Measurements from ENCODE around the gene SLC6A15.
A peak's percentile ranks its signal among the peaks of the same experiment; 100 is the strongest.

Gene SLC6A15

GRCh38 chr12:84843593-84844144 lies 68.9 kb downstream of the SLC6A15 start:
- H3K14ac ChIP-seq (ENCODE audit: low read length) = no peak overlapping the region
- H3K4ac ChIP-seq (ENCODE audit: low read depth, low read length) = no peak overlapping the region
- peak overlapping the region; percentile 51 for H2BK120ac ChIP-seq (ENCODE audit: insufficient read depth, low read length, poor library complexity)
- no peak overlapping the region for H3K4me3 ChIP-seq (ENCODE audit: low read depth, low read length)
- no peaks in the 10 kb centered on the region for H3K79me2 ChIP-seq (ENCODE audit: control insufficient read depth, insufficient read depth, low read length, poor library complexity)
- no peak overlapping the region for H4K91ac ChIP-seq (ENCODE audit: low read depth, low read length)
- H2AK5ac ChIP-seq (ENCODE audit: low read length) = no peak overlapping the region
- no peaks in the 10 kb centered on the region for H3K36me3 ChIP-seq (ENCODE audit: control insufficient read depth in 1 of 2, insufficient read depth in 2 of 2, low read length in 2 of 2)
- H4K8ac ChIP-seq (ENCODE audit: low read depth, low read length) = no peak overlapping the region
- H4K12ac ChIP-seq (ENCODE audit: low read depth, low read length) = no peak overlapping the region
- no peak overlapping the region for H3K18ac ChIP-seq (ENCODE audit: low read length)
- H3K79me1 ChIP-seq (ENCODE audit: low read length) = peaks cover 5% of the 10 kb centered on the region
- WGBS (ENCODE audit: extremely low coverage, insufficient coverage, insufficient read length) = no CpG with 5 or more reads among the region's 1 CpG
- no peak overlapping the region for H3K23ac ChIP-seq (ENCODE audit: low read length)
- no peak overlapping the region for H2BK12ac ChIP-seq (ENCODE audit: low read length)
- H3K4me1 ChIP-seq (ENCODE audit: control insufficient read depth in 1 of 2, insufficient read depth in 2 of 2, low read length in 2 of 2) = no peaks in the 10 kb centered on the region
- no peak overlapping the region for H3K9ac ChIP-seq (ENCODE audit: low read length)
- H3K9me3 ChIP-seq (ENCODE audit: insufficient read depth, low read depth, low read length) = no peaks in the 10 kb centered on the region
- H3K27ac ChIP-seq (ENCODE audit: low read depth, low read length) = no peak overlapping the region
- no peaks in the 10 kb centered on the region for H3K27me3 ChIP-seq (ENCODE audit: insufficient read depth, low read length)
- H3K4me2 ChIP-seq (ENCODE audit: low read length) = no peak overlapping the region
- H2BK5ac ChIP-seq (ENCODE audit: low read depth, low read length, poor library complexity) = no peak overlapping the region
- no peak overlapping the region for H2AFZ ChIP-seq (ENCODE audit: insufficient read depth, low read length, poor library complexity)
- DNase-seq = no peak

- no peak overlapping the region for H3K23ac ChIP-seq (ENCODE audit: low read length)
- H3K9me3 ChIP-seq (ENCODE audit: insufficient read depth, low read depth, low read length) = no peaks in the 10 kb centered on the region
- H3K4me2 ChIP-seq (ENCODE audit: low read length) = no peak overlapping the region
- H4K8ac ChIP-seq (ENCODE audit: low read depth, low read length) = no peak overlapping the region
- H3K14ac ChIP-seq (ENCODE audit: low read length) = no peak overlapping the region
- no peaks in the 10 kb centered on the region for H3K79me2 ChIP-seq (ENCODE audit: control insufficient read depth, insufficient read depth, low read length, poor library complexity)
- H2BK120ac ChIP-seq (ENCODE audit: insufficient read depth, low read length, poor library complexity) = no peak overlapping the region
- no peak overlapping the region for H2BK12ac ChIP-seq (ENCODE audit: low read length)
- H3K4me1 ChIP-seq (ENCODE audit: control insufficient read depth in 1 of 2, insufficient read depth in 2 of 2, low read length in 2 of 2) = no peaks in the 10 kb centered on the region
- no peak overlapping the region for H3K4ac ChIP-seq (ENCODE audit: low read depth, low read length)
- H2BK5ac ChIP-seq (ENCODE audit: low read depth, low read length, poor library complexity) = no peak overlapping the region
- H2AFZ ChIP-seq (ENCODE audit: insufficient read depth, low read length, poor library complexity) = no peak overlapping the region
- no peaks in the 10 kb centered on the region for H3K27me3 ChIP-seq (ENCODE audit: insufficient read depth, low read length)
- H2AK5ac ChIP-seq (ENCODE audit: low read length) = no peak overlapping the region
- H3K36me3 ChIP-seq (ENCODE audit: control insufficient read depth in 1 of 2, insufficient read depth in 2 of 2, low read length in 2 of 2) = no peaks in the 10 kb centered on the region
- no peak overlapping the region for H3K18ac ChIP-seq (ENCODE audit: low read length)
- no peak overlapping the region for H4K12ac ChIP-seq (ENCODE audit: low read depth, low read length)
- WGBS (ENCODE audit: extremely low coverage, insufficient coverage, insufficient read length) = no CpG with 5 or more reads among the region's 2 CpGs
- H3K4me3 ChIP-seq (ENCODE audit: low read depth, low read length) = no peak overlapping the region
- no peak overlapping the region for H3K9ac ChIP-seq (ENCODE audit: low read length)
- DNase-seq = peak; percentile 4 to 67
- H3K27ac ChIP-seq (ENCODE audit: low read depth, low read length) = no peak overlapping the region
- peaks cover 9% of the 10 kb centered on the region for H3K79me1 ChIP-seq (ENCODE audit: low read length)
- no peak overlapping the region for H4K91ac ChIP-seq (ENCODE audit: low read depth, low read length)
Observed at GRCh38 chr12:84842406-84843013, 70.1 kb downstream of the SLC6A15 start.

- H4K12ac ChIP-seq (ENCODE audit: low read depth, low read length) = no peak overlapping the region
- no peak for DNase-seq
- H3K4me1 ChIP-seq (ENCODE audit: control insufficient read depth in 1 of 2, insufficient read depth in 2 of 2, low read length in 2 of 2) = no peaks in the 10 kb centered on the region
- H3K18ac ChIP-seq (ENCODE audit: low read length) = no peak overlapping the region
- H2AFZ ChIP-seq (ENCODE audit: insufficient read depth, low read length, poor library complexity) = no peak overlapping the region
- H3K27ac ChIP-seq (ENCODE audit: low read depth, low read length) = no peak overlapping the region
- no peak overlapping the region for H3K4ac ChIP-seq (ENCODE audit: low read depth, low read length)
- H3K23ac ChIP-seq (ENCODE audit: low read length) = no peak overlapping the region
- H2BK5ac ChIP-seq (ENCODE audit: low read depth, low read length, poor library complexity) = no peak overlapping the region
- no peak overlapping the region for H2BK120ac ChIP-seq (ENCODE audit: insufficient read depth, low read length, poor library complexity)
- H3K9me3 ChIP-seq (ENCODE audit: insufficient read depth, low read depth, low read length) = no peaks in the 10 kb centered on the region
- no peak overlapping the region for H3K14ac ChIP-seq (ENCODE audit: low read length)
- H2AK5ac ChIP-seq (ENCODE audit: low read length) = no peak overlapping the region
- no peaks in the 10 kb centered on the region for H3K27me3 ChIP-seq (ENCODE audit: insufficient read depth, low read length)
- no peak overlapping the region for H2BK12ac ChIP-seq (ENCODE audit: low read length)
- no peak overlapping the region for H3K4me2 ChIP-seq (ENCODE audit: low read length)
- H3K9ac ChIP-seq (ENCODE audit: low read length) = no peak overlapping the region
- WGBS (ENCODE audit: extremely low coverage, insufficient coverage, insufficient read length) = no CpG with 5 or more reads among the region's 1 CpG
- no peaks in the 10 kb centered on the region for H3K36me3 ChIP-seq (ENCODE audit: control insufficient read depth in 1 of 2, insufficient read depth in 2 of 2, low read length in 2 of 2)
- no peak overlapping the region for H4K8ac ChIP-seq (ENCODE audit: low read depth, low read length)
- H3K4me3 ChIP-seq (ENCODE audit: low read depth, low read length) = no peak overlapping the region
- H3K79me2 ChIP-seq (ENCODE audit: control insufficient read depth, insufficient read depth, low read length, poor library complexity) = no peaks in the 10 kb centered on the region
- H3K79me1 ChIP-seq (ENCODE audit: low read length) = peaks cover 9% of the 10 kb centered on the region
- H4K91ac ChIP-seq (ENCODE audit: low read depth, low read length) = no peak overlapping the region
Observed at GRCh38 chr12:84841591-84841990, 71.0 kb downstream of the SLC6A15 start.

GRCh38 chr12:84840356-84840755 lies 72.2 kb downstream of the SLC6A15 start:
- Histone ChIP-seq H2AK5ac (ENCODE audit: low read length) (no peak overlapping the region), H3K79me2 (ENCODE audit: control insufficient read depth, insufficient read depth, low read length, poor library complexity) (no peaks in the 10 kb centered on the region), H2AFZ (ENCODE audit: insufficient read depth, low read length, poor library complexity) (no peak overlapping the region), H4K8ac (ENCODE audit: low read depth, low read length) (no peak overlapping the region), H3K9me3 (ENCODE audit: insufficient read depth, low read depth, low read length) (no peaks in the 10 kb centered on the region), H3K27me3 (ENCODE audit: insufficient read depth, low read length) (no peaks in the 10 kb centered on the region), H3K14ac (ENCODE audit: low read length) (no peak overlapping the region), H2BK120ac (ENCODE audit: insufficient read depth, low read length, poor library complexity) (no peak overlapping the region), H2BK5ac (ENCODE audit: low read depth, low read length, poor library complexity) (no peak overlapping the region), H3K4ac (ENCODE audit: low read depth, low read length) (no peak overlapping the region), H3K18ac (ENCODE audit: low read length) (no peak overlapping the region), H3K79me1 (ENCODE audit: low read length) (peaks cover 9% of the 10 kb centered on the region), H4K91ac (ENCODE audit: low read depth, low read length) (no peak overlapping the region), H3K4me1 (ENCODE audit: control insufficient read depth in 1 of 2, insufficient read depth in 2 of 2, low read length in 2 of 2) (no peaks in the 10 kb centered on the region), H3K9ac (ENCODE audit: low read length) (no peak overlapping the region), H3K36me3 (ENCODE audit: control insufficient read depth in 1 of 2, insufficient read depth in 2 of 2, low read length in 2 of 2) (no peaks in the 10 kb centered on the region), H3K27ac (ENCODE audit: low read depth, low read length) (no peak overlapping the region), H3K4me2 (ENCODE audit: low read length) (no peak overlapping the region), H3K23ac (ENCODE audit: low read length) (no peak overlapping the region), H4K12ac (ENCODE audit: low read depth, low read length) (no peak overlapping the region), H3K4me3 (ENCODE audit: low read depth, low read length) (no peak overlapping the region), H2BK12ac (ENCODE audit: low read length) (no peak overlapping the region)
- no peak for DNase-seq
